Measurements from ENCODE around the gene NUFIP1.
A peak's percentile ranks its signal among the peaks of the same experiment; 100 is the strongest.

NUFIP1 gene

GRCh38 chr13:44908712-44909111, 80.6 kb downstream of the NUFIP1 start:
- DNase-seq (ENCODE audit: low read depth): no peak
- H3K4me3 ChIP-seq (ENCODE audit: low read depth, low read length): no peak overlapping the region
- TF ChIP-seq CTCF (conservative IDR thresholded peaks at IDR 0.05; ENCODE audit: low read depth, low read length): no peak

DNA sequence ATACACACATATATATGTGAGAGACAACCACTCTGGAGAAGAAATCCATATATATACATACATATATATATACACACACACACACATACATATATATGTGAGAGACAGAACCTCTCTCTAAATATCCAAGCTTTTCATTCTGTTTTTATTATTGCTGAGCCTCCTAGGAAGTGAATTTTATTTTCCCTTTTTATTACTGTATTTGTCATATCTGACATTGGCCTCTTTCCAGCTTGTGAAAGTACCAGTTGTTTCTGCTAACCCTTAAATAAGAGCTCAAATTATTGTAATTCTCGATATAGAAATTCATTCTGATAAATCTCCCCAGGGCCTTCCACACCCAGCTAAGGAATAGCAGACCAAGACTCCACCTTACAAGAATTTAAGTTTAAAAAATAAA, 81.0 kb downstream of the NUFIP1 start:
- H3K4me3 ChIP-seq (ENCODE audit: low read depth, low read length): no peak overlapping the region
- TF ChIP-seq CTCF (conservative IDR thresholded peaks at IDR 0.05; ENCODE audit: low read depth, low read length): no peak
- DNase-seq (ENCODE audit: low read depth): no peak

- TF ChIP-seq CTCF (conservative IDR thresholded peaks at IDR 0.05; ENCODE audit: low read depth, low read length): no peak
- H3K4me3 ChIP-seq (ENCODE audit: low read depth, low read length): no peak overlapping the region
- DNase-seq (ENCODE audit: low read depth): peak; percentile 59
Observed at GRCh38 chr13:44906713-44907112, 82.6 kb downstream of the NUFIP1 start.

DNA sequence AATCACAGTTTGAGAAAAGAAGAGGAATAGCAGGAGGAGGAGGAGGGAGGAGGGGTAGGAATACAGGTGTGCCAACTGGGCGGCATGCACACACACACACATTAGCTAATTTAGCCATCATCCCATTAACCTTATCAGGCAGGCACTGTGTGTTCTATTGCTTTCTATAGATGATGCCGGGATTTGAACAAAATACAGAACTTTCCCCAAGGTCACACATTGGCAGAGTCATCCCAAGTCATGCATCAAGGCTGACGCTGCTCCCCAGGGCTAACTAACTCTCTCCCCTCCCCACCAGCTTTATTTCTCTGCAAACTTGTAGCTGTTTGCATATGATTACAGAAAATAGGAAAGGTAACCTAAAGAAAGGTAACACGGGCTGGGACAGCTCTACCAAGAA, 83.0 kb downstream of the NUFIP1 start:
- H3K4me3 ChIP-seq (ENCODE audit: low read depth, low read length): no peak overlapping the region
- no peak for TF ChIP-seq CTCF (conservative IDR thresholded peaks at IDR 0.05; ENCODE audit: low read depth, low read length)
- DNase-seq (ENCODE audit: low read depth): no peak

DNA sequence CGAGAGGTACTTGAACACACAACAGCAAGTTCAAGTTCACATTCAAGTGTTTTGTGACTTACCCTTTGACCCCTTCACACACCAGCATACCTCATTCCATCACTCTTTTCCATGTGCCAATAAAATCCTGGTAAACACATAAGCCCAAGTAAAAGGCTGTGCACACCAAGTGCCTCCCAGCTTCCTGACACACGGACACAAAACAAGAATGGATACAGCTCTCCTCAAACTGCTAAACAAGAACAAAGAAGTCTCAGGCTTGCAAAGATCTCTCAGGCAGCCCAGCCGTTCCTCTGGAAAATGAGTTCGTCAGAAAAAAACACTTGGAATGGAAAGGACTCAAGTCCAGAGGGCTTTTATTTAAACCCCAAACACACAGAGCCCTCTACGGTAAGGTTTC, 83.7 kb downstream of the NUFIP1 start:
- TF ChIP-seq CTCF (conservative IDR thresholded peaks at IDR 0.05; ENCODE audit: low read depth, low read length): no peak
- no peak for DNase-seq (ENCODE audit: low read depth)
- no peak overlapping the region for H3K4me3 ChIP-seq (ENCODE audit: low read depth, low read length)

GRCh38 chr13:44904967-44905366, 84.3 kb downstream of the NUFIP1 start:
- H3K4me3 ChIP-seq (ENCODE audit: low read depth, low read length): no peak overlapping the region
- no peak for TF ChIP-seq CTCF (conservative IDR thresholded peaks at IDR 0.05; ENCODE audit: low read depth, low read length)
- DNase-seq (ENCODE audit: low read depth): peak; percentile 98

- TF ChIP-seq CTCF (conservative IDR thresholded peaks at IDR 0.05; ENCODE audit: low read depth, low read length): no peak
- peak; percentile 92 for DNase-seq (ENCODE audit: low read depth)
Observed at GRCh38 chr13:44903574-44903985, 85.7 kb downstream of the NUFIP1 start.

More at GRCh38 chr13:44903574-44903985, 85.7 kb downstream of the NUFIP1 start:
- H3K4me3 ChIP-seq (ENCODE audit: low read depth, low read length): no peak overlapping the region

All from choroid plexus epithelial cell (primary cell).